BE2C (cell line): Measurements from ENCODE around the gene NATD1.

ENCODE experiments used
- DNase-seq: peaks from one replicate; pipeline ENCODE4 v3.0.0-alpha.2; 2020
- H3K27me3 ChIP-seq: fragments of 250-450 bp; sonication (Bioruptor Pico); 2 replicates; pipeline ENCODE4 v1.5.1; 2020; ENCODE audit warnings: mild to moderate bottlenecking
- H3K36me3 ChIP-seq: fragments of 250-450 bp; sonication (Bioruptor Pico); 2 replicates; pipeline ENCODE4 v1.5.1; 2020; ENCODE audit warnings: mild to moderate bottlenecking
- H3K4me1 ChIP-seq: fragments of 250-450 bp; sonication (Bioruptor Pico); 2 replicates; pipeline ENCODE4 v1.5.1; 2020
- H3K4me3 ChIP-seq: 2 replicates; pipeline ENCODE4 v1.5.1; 2011; ENCODE audit warnings: low read depth, low read length
- H3K9me3 ChIP-seq: fragments of 250-450 bp; sonication (Bioruptor Pico); 2 replicates; pipeline ENCODE4 v1.5.1; 2020
- TF ChIP-seq, protein P1 (sequence below): IDR thresholded peaks from 2 replicates; pipeline ENCODE4 v1.5.1; 2012; ENCODE audit warnings: mild to moderate bottlenecking, low read depth, low read length

The NATD1 gene

DNA sequence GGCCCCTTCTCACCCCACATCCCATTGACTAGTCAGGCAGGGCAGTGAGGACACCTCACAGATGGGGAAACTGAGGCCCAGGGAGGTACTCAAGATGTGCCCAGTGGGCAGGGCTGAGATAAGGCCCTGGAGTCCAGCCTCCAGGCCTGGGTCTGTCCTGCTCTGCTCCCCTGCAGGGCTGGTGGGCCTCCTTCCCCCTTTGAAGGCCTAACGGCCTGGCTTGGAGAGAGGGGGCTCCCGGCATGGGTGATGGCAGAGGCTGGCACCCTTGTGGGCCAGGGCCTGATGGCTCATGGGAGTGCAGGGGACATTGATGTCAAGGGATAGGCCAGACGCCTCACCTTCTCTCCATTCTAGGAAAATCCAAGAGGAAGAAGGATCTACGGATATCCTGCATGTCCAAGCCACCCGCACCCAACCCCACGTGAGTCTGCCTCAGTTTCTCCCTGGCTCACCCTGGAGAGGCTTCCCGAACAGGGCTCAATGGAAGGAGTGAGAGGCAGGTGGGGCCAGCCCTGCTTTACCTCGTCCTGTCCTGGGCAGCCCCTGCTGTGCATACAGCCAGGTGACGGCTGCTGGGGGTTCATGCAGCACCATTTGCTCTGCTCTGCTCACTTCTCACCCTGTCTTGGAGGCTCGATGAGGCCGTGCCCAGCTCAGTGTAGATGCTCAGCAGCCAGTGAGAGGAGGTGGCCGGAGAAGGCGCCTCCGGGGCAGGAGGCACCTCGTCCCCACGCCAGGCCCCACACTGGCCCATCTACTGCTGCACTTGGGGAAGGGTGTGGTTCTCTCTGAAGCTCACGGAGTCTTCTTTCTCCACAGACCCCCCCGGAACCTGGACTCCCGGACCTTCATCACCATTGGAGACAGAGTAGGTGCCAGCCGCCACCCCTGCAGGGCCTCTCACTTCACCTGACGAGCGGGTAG is 45.1 kb upstream of the NATD1 start:
- Histone ChIP-seq H3K4me3 (no peak overlapping the region), H3K27me3 (no peaks in the 10 kb centered on the region), H3K9me3 (no peaks in the 10 kb centered on the region), H3K36me3 (no peaks in the 10 kb centered on the region; the same call in 1 of the 2 replicates), H3K4me1 (peaks cover 8% of the 10 kb centered on the region)
- TF ChIP-seq, protein P1, sequence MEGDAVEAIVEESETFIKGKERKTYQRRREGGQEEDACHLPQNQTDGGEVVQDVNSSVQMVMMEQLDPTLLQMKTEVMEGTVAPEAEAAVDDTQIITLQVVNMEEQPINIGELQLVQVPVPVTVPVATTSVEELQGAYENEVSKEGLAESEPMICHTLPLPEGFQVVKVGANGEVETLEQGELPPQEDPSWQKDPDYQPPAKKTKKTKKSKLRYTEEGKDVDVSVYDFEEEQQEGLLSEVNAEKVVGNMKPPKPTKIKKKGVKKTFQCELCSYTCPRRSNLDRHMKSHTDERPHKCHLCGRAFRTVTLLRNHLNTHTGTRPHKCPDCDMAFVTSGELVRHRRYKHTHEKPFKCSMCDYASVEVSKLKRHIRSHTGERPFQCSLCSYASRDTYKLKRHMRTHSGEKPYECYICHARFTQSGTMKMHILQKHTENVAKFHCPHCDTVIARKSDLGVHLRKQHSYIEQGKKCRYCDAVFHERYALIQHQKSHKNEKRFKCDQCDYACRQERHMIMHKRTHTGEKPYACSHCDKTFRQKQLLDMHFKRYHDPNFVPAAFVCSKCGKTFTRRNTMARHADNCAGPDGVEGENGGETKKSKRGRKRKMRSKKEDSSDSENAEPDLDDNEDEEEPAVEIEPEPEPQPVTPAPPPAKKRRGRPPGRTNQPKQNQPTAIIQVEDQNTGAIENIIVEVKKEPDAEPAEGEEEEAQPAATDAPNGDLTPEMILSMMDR: no peak
- no peak for DNase-seq

DNA sequence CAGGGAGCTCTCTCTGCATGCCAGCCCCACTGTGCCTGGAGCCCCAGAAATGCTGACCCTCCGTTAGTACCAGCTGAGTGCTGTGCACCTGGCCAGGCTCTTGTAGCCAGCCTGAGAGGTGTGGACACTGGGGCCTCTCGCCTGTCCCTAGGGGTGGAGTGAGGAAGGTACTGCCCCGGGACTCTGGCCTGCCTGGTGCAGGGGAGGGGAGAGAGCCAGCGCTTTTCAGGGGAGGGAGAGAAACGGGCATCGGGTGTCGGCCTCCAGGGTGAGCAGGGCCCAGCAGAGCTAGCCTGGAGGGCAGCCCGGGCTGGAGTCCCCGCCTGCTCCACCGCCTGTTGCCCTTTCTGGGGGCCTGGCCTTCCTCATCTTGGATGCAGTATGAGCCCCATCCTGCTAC is 44.4 kb upstream of the NATD1 start:
- Histone ChIP-seq H3K9me3 (no peaks in the 10 kb centered on the region), H3K4me1 (peaks cover 8% of the 10 kb centered on the region), H3K4me3 (no peak overlapping the region), H3K27me3 (no peaks in the 10 kb centered on the region), H3K36me3 (no peaks in the 10 kb centered on the region; the same call in 1 of the 2 replicates)
- TF ChIP-seq, protein P1: no peak
- no peak for DNase-seq

DNA sequence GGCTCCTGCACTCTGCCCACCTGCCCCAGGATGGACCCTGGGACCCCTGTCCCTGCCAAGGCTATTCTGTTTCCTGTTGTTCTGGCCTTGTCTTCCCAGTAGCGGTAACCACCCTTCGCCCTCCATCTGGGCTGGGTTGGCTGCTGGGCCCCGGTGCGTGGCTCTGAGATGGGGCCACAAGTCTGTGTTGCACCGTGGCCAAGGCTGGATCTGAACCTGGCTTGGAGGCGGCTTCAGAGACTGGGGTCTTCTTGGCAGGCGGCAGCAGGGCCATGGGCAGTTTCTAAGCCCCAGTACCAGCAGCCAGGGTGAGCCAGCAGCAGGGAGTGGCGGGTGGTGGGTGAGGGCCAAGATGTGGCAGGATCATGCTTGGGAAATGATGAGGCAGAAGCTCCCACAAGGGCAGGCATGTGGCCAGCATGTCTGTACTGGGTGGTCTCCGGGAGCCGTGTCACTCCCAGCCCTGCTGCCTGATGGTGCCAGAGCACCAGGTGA is 43.9 kb upstream of the NATD1 start:
- Histone ChIP-seq H3K4me1 (peaks cover 8% of the 10 kb centered on the region), H3K36me3 (no peaks in the 10 kb centered on the region; the same call in 1 of the 2 replicates), H3K27me3 (no peaks in the 10 kb centered on the region), H3K9me3 (no peaks in the 10 kb centered on the region), H3K4me3 (no peak overlapping the region)
- DNase-seq: no peak
- TF ChIP-seq, protein P1: no peak

DNA sequence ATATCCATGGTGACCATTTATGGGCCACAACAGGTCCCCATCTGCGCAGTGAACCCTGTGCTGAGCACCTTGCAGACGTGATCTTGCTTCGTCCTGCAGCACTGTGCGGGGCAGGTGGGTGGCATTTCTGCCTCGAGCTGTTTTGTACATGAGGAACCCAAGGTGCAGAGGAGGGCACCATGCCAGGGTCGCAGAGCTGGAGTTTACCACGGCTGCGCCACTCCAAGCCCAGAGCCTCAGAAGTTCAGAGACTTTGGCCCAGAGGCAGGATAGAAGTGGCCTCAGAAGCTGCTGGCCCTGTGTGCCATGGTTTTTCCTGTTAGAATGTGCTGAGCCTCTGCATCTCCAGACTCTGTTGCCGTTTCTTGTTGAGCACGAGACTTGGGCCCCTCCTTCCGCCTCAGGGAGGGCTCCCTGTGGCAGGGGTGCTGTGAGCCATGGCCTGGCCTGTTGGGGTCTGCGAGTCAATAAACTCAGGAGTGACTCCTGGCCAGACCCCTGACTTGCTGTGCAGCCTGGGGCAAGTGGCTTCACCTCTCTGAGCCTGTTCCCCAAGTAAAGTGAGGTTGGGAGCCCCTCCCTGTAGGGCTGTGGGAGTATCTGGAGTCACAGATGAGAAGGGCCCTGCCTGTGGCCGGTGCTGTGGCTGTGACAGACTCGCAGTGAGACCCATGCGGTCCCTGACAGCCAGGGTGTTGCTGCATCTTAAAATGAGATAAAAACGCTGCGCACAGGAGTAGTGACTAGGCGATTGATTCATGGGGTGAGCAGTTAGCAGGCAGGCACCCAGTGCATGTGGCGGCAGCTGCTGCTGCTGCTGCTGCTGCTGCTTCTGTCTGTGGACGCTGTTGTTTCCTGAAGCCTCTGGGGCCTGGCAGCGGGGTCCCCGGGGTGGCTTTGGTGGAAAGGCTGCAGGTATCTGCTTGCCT is 43.2 kb upstream of the NATD1 start:
- Histone ChIP-seq H3K27me3 (no peaks in the 10 kb centered on the region), H3K36me3 (no peaks in the 10 kb centered on the region; the same call in 1 of the 2 replicates), H3K4me1 (peaks cover 8% of the 10 kb centered on the region), H3K4me3 (no peak overlapping the region), H3K9me3 (no peaks in the 10 kb centered on the region)
- TF ChIP-seq, protein P1: no peak
- no peak for DNase-seq

DNA sequence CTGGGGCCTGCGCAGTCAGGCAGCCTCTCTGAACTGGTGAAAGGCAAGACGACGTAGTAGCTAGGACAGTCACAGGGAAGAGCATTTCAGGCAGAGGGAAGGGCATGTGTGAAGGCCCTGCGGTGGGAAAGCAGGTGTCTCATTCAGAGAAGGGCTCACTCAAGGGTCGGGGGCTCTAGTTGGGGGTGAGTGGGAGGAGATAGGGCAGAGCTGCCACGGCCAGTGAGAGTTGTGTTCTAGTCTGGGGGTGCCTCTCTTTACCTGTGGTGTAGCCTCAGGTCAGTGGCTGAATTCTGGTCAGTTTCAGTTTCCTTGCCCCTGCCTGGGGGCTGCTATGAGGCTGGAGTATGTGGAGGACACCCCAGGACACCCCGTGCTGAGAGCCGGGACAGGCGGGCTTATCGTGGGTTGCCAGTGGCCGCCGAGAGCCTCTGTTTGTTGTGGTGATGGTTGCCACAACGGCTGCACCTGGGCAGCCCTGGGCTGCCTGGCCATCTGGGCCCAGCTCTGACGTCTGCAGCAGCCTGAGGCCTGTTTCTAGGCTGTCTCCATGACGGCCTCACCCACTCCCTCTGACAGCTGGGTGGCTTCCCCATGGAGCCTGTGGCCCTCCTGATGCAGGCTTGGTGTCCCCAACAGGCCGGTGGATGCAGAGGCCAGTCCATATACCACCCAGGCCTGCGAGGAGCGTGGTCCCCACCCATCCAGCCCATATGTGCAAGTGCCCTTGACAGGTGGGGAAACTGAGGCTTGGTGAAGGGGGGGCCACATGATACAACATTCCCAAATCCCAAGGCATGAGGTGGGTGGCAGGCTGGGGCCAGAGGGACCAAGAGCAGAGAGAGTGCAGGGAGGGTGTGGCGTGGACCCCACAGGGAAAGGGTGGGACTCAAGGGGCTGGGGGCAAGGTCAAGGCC is 42.1 kb upstream of the NATD1 start:
- Histone ChIP-seq H3K9me3 (no peaks in the 10 kb centered on the region), H3K27me3 (no peaks in the 10 kb centered on the region), H3K4me1 (peaks cover 8% of the 10 kb centered on the region), H3K36me3 (no peaks in the 10 kb centered on the region; the same call in 1 of the 2 replicates), H3K4me3 (no peak overlapping the region)
- TF ChIP-seq, protein P1: no peak
- peak; percentile 62 for DNase-seq
